ENCODE data around the gene HNRNPF.

- TF ChIP-seq CTCF (IDR thresholded peaks at IDR 0.05) (no peak), POLR2A (IDR thresholded peaks at IDR 0.05) (no peak)
Observed at GRCh38 chr10:43458227-43458626, 49.2 kb upstream of the HNRNPF start.
